Subcutaneous adipose tissue (tissue), 4 donors: ENCODE measurements around the gene CARS2. TPM values are rescaled to one million over a fixed set of nuclear protein-coding genes. Genes with fewer than 3 reads are reported as not detected.

ENCODE experiments used
- total RNA-seq, 4 donors: library from RNA; depleted of rRNA; stranded (reverse); fragments of >200 nt; gene quantifications; one replicate each; pipeline ENCODE4 v1.1.0, GENCODE V29; 2016
- TF ChIP-seq, protein P1 (sequence below): fragments of 450-650 bp; IDR thresholded peaks from one replicate; pipeline ENCODE4 v1.5.1; 2016; ENCODE audit warnings: low read depth, mild to moderate bottlenecking, control low read depth, antibody characterized with exemption, moderate library complexity

The CARS2 gene
- total RNA-seq, 4 donors from 2014 or later = 36.5 to 366 (median 102) TPM

DNA sequence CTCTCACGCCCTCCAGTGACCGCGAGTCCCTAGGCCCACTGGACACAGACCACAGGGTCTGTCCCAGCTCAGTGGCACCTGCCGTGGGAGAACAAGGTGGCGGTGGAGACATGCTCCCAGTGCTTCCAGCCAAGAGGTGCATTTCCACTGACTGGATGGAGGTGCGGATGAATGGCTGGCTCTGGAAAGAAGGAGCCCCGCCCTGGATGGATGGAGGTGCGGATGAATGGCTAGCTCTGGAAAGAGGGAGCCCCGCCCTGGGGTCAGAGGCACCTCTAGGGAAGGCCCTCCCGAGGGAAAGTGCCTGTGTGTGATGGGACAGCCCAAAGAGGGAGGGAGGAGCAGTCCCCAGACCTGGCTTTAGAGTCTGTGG is 58.6 kb downstream of the CARS2 start:
- TF ChIP-seq, protein P1, sequence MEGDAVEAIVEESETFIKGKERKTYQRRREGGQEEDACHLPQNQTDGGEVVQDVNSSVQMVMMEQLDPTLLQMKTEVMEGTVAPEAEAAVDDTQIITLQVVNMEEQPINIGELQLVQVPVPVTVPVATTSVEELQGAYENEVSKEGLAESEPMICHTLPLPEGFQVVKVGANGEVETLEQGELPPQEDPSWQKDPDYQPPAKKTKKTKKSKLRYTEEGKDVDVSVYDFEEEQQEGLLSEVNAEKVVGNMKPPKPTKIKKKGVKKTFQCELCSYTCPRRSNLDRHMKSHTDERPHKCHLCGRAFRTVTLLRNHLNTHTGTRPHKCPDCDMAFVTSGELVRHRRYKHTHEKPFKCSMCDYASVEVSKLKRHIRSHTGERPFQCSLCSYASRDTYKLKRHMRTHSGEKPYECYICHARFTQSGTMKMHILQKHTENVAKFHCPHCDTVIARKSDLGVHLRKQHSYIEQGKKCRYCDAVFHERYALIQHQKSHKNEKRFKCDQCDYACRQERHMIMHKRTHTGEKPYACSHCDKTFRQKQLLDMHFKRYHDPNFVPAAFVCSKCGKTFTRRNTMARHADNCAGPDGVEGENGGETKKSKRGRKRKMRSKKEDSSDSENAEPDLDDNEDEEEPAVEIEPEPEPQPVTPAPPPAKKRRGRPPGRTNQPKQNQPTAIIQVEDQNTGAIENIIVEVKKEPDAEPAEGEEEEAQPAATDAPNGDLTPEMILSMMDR = no peak

DNA sequence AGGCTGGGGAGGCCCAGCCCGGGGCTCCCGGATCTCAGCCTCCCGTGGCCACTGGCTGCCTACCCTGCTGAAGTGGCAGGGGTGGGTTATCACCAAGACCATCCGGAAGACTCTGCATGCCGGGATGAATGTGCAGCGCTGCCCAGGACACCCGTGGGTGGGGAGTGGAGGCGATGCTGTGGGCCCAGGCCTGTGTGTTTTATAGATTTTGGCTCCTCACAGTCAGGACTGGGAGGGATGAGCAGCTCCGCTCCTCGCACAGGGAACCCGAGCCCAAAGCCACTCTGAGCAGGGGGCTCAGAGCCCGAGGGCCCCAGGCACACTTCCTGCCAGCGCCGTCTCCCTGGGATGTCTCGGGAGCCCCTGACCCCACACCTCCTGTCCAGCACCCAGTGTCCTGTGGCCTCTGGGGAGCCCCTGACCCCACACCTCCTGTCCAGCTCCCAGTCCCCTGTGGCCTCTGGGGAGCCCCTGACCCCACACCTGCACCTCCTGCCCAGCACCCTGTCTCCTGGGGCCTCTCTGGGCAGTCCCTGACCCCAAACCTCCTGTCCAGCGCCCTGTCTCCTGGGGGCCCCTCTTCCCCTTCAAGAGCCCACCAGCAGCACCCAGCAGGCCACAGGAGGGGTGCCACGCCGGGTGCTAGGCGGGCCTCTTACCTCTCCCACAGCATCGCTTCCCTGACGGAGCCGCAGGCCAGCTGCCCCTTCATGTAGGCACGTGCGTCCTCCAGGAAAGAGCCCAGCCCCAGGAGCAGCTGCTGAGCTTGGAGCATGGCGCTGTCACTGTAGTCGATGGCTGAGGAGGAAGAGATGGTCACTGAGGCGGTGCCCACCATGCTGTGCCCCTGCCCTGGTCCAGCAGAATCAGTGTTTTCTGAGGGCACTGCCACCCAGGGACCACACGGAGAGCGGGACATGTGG is 59.2 kb downstream of the CARS2 start:
- TF ChIP-seq, protein P1 = no peak

DNA sequence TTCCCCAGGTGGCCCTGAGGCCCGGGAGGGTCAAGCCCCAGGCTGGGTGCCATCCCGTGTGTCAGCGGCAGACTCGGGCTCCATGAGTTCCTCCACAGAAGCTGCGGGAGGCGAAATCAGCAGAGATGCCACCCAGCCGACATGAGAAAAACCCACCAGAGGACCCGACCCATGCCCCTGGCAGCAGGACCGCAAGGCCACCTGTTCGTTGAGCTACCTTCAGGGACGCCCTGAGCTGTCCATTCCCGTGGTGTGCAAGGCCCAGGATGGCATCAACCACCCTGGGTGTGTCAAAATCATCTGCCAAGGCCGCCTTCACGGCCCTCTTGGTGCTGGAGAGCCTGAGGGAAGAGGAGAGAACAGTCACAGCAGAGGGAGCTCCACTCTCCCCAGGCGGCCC is 60.2 kb downstream of the CARS2 start:
- TF ChIP-seq, protein P1 = no peak

DNA sequence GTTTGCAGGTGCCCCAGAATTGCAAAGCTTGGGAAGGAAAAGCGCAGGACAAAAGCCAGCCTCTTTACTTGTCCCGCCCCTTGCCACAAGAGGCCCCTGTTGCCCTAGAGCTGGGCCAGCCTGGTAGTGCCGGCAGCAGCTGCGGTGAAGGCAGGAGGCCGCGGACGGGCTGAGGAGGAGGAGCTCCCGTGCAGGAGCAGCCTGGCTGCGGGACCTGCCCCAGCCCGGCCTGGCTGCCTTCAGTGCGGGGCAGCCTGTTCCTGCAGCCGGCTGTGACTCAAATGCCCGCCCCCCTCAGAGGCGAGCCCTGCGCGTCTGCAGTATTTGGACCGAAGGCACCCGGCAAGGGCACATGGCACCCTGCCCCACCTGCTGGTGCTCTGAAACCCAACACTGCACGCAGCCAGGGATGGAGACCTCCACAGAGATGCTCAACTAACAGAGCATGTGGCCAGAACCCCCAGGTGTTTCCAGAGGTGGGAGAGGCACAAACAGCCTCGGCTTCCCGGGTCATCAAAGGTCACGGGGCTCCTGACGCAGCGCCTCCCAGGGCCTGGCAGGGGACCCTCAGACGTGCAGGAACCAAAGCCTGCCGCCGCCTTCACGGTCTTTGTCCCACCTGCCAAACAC is 60.9 kb downstream of the CARS2 start:
- TF ChIP-seq, protein P1 = no peak

DNA sequence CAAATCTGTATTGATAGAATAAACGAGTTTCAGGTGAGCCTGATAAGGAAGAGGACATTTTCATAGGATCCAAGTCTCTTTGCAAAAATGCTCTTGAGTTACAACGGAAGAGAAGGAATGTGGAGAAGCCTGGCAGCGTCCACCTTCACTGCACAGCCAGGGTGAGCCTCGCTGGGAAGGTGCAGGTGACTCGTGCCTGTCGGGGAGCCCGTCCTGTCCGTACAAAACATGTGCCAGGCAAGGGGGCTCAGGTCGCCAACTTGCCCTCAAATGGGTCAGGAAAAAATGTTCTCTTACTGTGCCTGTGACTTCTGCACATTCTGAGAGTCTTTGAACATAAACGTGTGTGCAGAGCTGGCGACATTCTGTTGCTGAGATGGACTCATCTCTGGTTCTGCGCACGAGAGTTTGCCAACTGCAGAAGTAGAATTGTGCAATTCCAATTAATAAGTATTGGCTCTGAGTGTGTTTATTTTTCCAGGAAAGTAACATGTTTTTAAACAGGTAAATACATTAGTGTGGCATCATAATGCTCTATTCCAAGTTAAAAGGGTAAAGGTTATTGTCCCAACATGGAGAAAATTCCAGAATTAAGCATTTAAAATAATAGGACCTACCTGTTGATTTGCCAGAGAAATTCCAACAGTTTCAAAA is 62.0 kb downstream of the CARS2 start:
- TF ChIP-seq, protein P1 = no peak

DNA sequence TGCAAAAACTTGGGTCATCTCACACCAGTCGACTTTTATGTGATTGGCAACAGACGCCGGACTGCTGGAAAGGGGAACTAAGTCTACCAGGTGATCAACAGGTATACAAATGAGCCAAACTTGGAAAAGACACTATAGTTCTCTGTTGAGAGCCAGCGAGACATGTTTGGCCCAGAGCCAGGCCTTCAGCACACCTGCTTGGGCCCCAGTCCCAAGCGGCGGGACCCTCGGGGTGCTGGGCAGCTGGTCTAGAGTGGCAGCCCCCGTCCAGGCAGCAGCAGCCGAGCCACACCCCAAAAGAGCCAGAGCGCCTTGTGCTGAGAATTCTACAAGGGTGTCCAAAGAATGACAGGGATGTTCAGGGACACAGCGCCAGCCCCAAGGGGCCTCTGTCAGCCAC is 62.6 kb downstream of the CARS2 start:
- TF ChIP-seq, protein P1 = no peak

DNA sequence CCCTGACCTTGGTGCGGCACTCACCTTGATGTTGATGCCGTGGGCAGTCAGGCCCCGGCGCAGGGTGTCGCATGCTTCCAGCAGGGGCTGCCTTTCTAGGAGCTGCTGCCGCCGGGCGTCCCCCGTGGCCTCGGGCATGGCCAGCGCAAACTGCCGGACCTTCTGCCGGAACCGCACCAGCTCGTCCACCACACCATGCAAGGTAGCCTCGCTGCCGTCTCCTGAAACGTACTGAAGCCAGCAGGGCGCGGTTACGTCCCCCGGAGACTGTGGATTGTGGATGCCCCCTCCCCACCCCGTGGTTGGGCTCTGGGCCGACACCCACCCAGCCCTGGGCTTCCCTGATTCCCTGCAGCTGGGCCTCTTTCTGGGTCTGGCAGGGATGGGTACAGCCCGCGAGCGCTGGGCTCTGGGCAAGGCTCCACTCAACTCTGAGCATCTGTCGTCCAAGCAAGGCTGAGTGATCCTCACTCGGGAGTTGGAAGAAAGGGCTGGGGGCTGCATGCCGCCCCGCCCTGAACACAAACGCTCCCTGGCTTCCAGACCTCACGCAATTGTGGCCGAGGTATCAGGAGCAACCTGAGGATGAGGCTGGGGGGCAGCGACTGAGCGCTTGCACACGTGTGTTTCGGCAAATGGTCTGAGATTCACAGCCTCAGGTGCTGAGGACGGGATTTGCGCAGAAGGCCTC is 63.5 kb downstream of the CARS2 start:
- TF ChIP-seq, protein P1 = no peak
